ENCODE measurements around the gene CDH3. TPM values are rescaled to one million over a fixed set of nuclear protein-coding genes. Genes with fewer than 3 reads are reported as not detected.
"Not testable (repeated sequence)": the region's sequence is repeated elsewhere in the genome, so short reads cannot be mapped to it uniquely, and the experiment has no call there.

The CDH3 gene
- total RNA-seq, 1 experiment from 2014 or later: 4.9 TPM

DNA sequence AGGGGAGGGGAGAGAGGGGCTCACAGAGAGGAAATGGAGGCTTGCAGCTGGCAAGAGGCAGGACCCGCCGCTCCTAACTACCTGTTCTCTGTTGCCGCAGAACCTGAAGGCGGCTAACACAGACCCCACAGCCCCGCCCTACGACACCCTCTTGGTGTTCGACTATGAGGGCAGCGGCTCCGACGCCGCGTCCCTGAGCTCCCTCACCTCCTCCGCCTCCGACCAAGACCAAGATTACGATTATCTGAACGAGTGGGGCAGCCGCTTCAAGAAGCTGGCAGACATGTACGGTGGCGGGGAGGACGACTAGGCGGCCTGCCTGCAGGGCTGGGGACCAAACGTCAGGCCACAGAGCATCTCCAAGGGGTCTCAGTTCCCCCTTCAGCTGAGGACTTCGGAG, 53.0 kb downstream of the CDH3 start:
- no peaks in the 10 kb centered on the region for H3K36me3 ChIP-seq
- H3K27me3 ChIP-seq (replicated peaks): no peaks in the 10 kb centered on the region
- no peak for DNase-seq (ENCODE audit: low read depth in 1 of 2, low spot score in 2 of 2)
- no peaks in the 10 kb centered on the region for H3K9me3 ChIP-seq (replicated peaks)
- no peak overlapping the region for H3K27ac ChIP-seq
- no peak overlapping the region for H3K4me3 ChIP-seq
- H3K4me1 ChIP-seq (replicated peaks): no peaks in the 10 kb centered on the region

DNA sequence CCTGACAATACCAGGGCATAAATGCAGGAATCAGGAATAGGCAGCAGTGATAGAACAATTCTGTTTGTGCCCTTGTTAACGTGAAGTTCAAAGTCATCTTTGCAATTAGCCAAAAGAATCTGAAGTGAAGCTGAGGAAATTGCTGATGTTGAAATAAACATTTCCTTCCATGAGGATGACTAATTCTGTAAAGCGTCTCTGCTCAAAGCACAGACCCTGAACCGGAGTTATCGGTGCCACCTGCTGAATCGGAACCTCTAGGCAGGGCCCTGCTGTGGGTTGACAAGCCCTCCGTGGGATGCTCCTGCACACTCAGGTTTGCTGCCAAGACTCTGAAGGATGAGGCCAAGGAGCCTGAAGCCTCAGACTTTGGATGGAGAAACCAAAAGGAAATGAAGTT, 55.0 kb downstream of the CDH3 start:
- Histone ChIP-seq H3K27me3 (replicated peaks) (no peaks in the 10 kb centered on the region), H3K9me3 (replicated peaks) (no peaks in the 10 kb centered on the region), H3K4me3 (no peak overlapping the region), H3K36me3 (no peaks in the 10 kb centered on the region), H3K4me1 (replicated peaks) (peaks cover 3% of the 10 kb centered on the region; the same call in 1 of the 2 replicates), H3K27ac (no peak overlapping the region)
- DNase-seq (ENCODE audit: low read depth in 1 of 2, low spot score in 2 of 2): no peak

DNA sequence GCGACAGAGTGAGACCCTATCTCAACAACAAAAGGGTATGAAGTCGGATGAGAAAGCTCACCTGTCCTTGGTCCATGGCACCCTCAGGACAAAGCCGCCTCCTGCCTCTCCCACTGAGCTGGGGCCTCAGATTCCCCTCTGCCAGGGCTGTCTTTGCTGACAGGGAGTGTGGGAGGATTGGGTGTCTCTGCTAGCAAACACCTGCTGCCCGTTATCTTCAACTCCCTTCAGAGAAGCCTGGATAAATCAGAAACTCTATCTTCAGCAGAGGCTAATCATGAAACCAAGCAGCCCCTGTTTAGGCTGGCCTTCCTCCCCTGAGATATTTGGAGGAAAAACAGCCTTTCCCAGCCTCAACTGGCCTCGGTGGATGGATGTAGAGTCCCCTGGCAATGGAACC, 55.7 kb downstream of the CDH3 start:
- no peak overlapping the region for H3K4me3 ChIP-seq
- H3K36me3 ChIP-seq: no peaks in the 10 kb centered on the region
- H3K9me3 ChIP-seq (replicated peaks): no peaks in the 10 kb centered on the region
- no peak for DNase-seq (ENCODE audit: low read depth in 1 of 2, low spot score in 2 of 2)
- H3K27ac ChIP-seq: no peak overlapping the region
- H3K27me3 ChIP-seq (replicated peaks): no peaks in the 10 kb centered on the region
- H3K4me1 ChIP-seq (replicated peaks): peaks cover 3% of the 10 kb centered on the region; the same call in 1 of the 2 replicates

DNA sequence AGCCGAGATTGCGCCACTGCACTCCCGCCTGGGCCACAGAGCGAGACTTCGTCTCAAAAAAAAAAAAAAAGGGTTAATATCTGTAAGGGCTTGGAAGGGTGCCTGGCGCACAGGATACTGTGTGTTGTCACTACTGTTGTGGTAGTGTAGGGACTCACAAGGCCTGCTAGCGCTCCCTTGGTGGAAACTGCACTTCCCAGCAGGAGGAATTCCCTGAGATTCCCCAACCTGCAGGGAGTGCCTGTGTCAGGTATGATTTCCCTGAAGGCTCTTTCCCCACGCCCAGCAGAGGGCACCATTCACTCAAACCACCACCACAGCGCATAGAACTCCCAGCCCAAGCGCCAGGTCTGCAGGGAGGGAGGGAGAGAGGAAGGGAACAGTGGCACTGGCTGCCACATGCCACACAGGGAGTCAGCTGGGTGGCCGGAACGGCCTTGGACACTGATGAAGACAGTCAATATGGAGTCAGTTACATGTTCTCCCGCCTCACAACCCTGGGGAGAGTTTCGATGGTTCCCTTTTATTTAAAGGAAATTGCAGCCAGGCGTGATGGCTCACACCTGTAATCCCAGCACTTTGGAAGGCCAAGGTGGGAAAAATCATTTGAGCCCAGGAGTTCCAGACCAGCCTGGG, 59.2 kb downstream of the CDH3 start:
- no peak overlapping the region for H3K4me3 ChIP-seq
- H3K4me1 ChIP-seq (replicated peaks): peaks cover 21% of the 10 kb centered on the region
- no peaks in the 10 kb centered on the region for H3K36me3 ChIP-seq
- DNase-seq (ENCODE audit: low read depth in 1 of 2, low spot score in 2 of 2): peak; percentile 57 to 80
- no peaks in the 10 kb centered on the region for H3K9me3 ChIP-seq (replicated peaks)
- no peak overlapping the region for H3K27ac ChIP-seq
- no peaks in the 10 kb centered on the region for H3K27me3 ChIP-seq (replicated peaks)

DNA sequence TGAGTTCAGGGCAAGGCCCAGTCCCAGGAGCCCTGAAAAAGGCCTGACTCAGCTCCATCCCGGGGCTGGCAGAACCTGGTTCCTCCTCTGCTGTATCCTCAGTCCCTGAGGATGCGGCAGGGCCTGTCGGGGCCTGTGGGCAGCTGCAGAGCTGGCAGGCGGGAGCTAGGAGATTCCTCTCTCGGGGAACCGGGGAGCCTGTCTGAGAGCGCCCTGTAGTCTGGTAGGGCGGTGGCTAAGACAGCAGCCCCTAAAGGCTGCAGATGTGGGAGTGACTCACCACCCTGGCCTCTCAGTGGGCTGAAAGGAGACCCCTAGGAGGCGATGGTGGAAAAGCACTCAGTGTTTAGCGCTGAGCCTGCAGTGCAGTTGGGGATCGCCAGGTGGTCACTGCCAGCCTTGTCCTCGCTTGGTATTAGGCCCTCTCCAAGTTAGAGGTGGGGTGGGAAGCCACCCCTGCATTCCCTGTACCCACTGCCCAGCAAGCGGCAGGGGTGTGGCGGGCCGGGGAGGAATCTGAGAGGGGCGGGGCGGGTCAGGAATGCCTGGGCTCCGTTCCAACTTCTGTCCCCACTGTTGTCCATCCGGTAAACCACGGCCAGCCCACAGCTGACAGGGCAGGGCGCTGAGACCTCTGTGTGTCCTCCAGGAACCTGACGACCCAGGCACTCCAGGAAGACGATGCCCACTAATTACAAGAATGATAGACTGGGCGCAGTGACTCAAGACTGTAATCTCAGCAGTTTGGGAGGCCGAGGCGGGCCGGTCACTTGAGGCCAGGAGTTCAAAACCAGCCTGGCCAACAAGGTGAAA, 62.4 kb downstream of the CDH3 start:
- DNase-seq (ENCODE audit: low read depth in 1 of 2, low spot score in 2 of 2): peak; percentile 91 to 94
- no peaks in the 10 kb centered on the region for H3K36me3 ChIP-seq
- peaks cover 21% of the 10 kb centered on the region for H3K4me1 ChIP-seq (replicated peaks)
- H3K4me3 ChIP-seq: no peak overlapping the region
- no peaks in the 10 kb centered on the region for H3K27me3 ChIP-seq (replicated peaks)
- H3K27ac ChIP-seq: peak overlapping the region; percentile 58
- H3K9me3 ChIP-seq (replicated peaks): no peaks in the 10 kb centered on the region

DNA sequence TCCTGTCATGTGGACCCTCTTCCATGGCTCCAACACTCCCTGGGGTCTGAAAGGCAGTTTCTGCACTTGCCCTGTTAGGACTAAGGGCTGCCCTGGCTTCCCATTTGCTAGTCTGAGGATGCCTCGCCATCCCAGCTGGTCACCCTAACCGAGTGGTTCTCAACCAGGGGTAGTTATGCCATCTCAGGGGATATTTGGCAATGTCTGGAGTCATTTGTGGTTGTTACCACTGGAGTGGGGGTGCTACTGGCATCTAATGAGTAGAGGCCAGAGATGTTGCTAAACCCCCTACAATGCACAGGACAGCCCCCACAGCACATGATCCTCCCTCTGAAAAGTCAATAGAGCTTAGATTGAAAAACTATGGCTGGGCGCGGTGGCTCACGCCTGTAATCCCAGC, 65.1 kb downstream of the CDH3 start:
- no peak overlapping the region for H3K4me3 ChIP-seq
- no peaks in the 10 kb centered on the region for H3K36me3 ChIP-seq
- H3K27ac ChIP-seq: no peak overlapping the region
- H3K27me3 ChIP-seq (replicated peaks): no peaks in the 10 kb centered on the region
- no peak for DNase-seq (ENCODE audit: low read depth in 1 of 2, low spot score in 2 of 2)
- H3K9me3 ChIP-seq (replicated peaks): no peaks in the 10 kb centered on the region
- H3K4me1 ChIP-seq (replicated peaks): peaks cover 17% of the 10 kb centered on the region

DNA sequence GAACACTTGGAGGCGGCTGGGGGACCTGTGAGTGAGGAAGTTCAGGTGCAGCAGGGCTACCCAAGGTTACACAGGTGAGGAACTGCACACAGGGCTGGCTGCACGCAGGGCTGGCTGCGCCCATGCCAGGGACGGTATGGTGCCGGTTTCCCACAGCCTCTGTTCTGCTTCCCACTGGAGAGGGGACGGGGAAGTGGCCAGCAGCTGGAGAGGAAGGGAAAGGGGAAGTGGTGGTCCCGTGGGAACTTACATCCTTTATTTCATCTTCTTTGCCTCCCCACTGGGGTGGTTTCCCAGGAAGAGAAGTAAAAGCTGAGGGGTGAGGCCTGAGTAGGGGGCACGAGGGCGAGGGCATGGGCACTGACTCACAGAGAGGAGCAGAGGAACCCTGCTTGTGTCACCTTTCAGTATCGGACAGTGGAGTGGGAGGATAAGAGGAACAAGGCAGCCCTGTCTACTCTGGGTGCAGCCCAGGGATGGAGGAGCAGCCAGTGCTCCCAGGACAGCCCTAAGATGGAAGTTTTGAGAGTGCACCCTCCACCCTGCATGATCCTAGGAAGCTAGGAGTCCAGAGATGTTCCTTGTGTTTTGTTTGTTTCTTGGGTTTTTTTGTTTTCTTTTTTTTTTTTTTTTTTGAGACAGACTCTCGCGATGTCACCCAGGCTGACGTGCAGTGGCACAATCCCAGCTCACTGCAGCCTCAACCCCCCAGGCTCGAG, 66.5 kb downstream of the CDH3 start:
- no peaks in the 10 kb centered on the region for H3K9me3 ChIP-seq (replicated peaks)

DNA sequence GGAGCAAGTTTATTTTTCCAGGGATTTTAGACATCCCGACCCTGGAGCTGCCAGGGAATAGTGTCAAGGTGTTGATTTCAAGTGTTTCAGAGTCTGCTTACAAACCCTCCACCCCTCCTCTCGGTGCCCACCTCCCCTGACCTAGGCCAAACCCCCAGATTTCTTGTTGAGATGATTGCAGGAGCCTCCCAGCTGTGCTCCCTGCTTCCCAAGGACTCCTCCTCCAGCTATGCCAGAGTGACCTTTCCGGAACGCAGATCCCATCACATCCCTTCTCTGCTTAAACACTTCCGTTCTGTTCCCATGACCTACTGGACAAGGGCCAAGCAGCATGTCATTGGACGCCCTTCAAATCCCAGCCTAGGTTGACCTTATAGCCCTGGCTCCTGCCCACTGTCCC, 68.3 kb downstream of the CDH3 start:
- Histone ChIP-seq H3K4me1 (replicated peaks) (peaks cover 4% of the 10 kb centered on the region), H3K27ac (no peak overlapping the region), H3K27me3 (replicated peaks) (no peaks in the 10 kb centered on the region), H3K9me3 (replicated peaks) (no peaks in the 10 kb centered on the region), H3K36me3 (no peaks in the 10 kb centered on the region), H3K4me3 (no peak overlapping the region)
- DNase-seq (ENCODE audit: low read depth in 1 of 2, low spot score in 2 of 2): no peak

More for the DNA sequence above, 66.5 kb downstream of the CDH3 start:
- H3K4me3 ChIP-seq: no peak overlapping the region
- DNase-seq (ENCODE audit: low read depth in 1 of 2, low spot score in 2 of 2): no peak
- H3K36me3 ChIP-seq: no peaks in the 10 kb centered on the region
- H3K4me1 ChIP-seq (replicated peaks): peaks cover 21% of the 10 kb centered on the region
- no peaks in the 10 kb centered on the region for H3K27me3 ChIP-seq (replicated peaks)
- no peak overlapping the region for H3K27ac ChIP-seq

DNA sequence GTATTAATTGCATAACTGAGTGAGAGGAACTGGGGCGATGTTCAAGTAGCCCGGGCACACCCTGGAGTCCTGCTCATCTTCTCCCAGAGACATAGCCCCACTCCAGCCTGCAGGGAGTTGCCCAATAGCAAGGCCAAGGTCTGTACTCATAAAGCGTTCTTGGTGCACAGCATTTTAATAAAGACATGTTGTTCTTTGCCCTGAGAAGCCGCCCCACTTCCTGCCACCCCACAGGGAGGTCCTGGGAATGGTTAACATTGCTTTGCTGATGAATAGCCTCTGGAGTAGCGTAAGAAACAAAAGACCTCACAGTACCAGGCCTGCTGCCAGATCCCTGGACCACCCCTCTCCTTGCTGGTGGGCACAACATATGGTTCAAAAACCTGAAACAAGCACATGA, 70.4 kb downstream of the CDH3 start:
- H3K27ac ChIP-seq: no peak overlapping the region
- no peaks in the 10 kb centered on the region for H3K27me3 ChIP-seq (replicated peaks)
- H3K36me3 ChIP-seq: no peaks in the 10 kb centered on the region

DNA sequence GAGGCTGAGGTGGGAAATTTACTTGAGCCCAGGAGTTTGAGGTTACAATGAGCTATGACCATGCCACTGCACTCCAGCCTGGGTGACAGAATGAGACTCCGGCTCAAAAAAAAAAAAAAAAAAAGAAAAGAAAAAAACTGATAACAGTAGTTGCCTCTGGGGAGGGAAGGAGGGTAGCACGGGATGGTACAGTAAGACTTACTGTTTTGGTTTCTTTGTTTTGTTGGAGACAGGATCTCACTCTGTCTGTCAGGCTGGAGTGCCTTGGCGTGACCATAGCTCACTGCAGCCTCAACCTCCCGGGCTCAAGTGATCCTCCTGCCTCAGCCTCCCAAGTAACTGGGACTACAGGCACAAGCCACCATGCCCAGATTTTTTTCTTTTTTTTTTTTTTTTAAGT, 71.4 kb downstream of the CDH3 start:
- DNase-seq (ENCODE audit: low read depth in 1 of 2, low spot score in 2 of 2); H3K36me3 ChIP-seq; H3K27ac ChIP-seq: not testable (repeated sequence)

More for the DNA sequence above, 70.4 kb downstream of the CDH3 start:
- DNase-seq (ENCODE audit: low read depth in 1 of 2, low spot score in 2 of 2): no peak
- peaks cover 4% of the 10 kb centered on the region for H3K4me1 ChIP-seq (replicated peaks)
- H3K9me3 ChIP-seq (replicated peaks): no peaks in the 10 kb centered on the region
- no peak overlapping the region for H3K4me3 ChIP-seq

DNA sequence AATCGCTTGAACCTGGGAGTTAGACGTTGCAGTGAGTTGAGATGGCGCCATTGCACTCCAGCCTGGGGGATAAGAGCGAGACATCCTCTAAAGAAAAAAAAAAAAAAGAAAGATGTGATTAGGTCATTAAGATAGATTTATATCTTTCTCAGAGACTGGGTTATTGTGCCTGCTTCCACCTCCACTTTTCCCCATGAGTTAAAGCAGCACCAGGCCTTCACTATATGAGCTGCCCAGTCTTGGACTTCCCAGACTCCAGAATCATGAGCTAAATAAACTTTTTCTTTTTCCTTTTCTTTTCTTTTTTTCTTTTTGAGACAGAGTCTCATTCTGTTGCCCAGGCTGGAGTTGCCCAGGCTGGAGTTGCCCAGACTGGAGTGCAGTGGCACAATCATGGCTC, 72.6 kb downstream of the CDH3 start:
- H3K36me3 ChIP-seq: no peaks in the 10 kb centered on the region
- no peak overlapping the region for H3K4me3 ChIP-seq
- no peak overlapping the region for H3K27ac ChIP-seq
- no peaks in the 10 kb centered on the region for H3K27me3 ChIP-seq (replicated peaks)
- H3K4me1 ChIP-seq (replicated peaks): peaks cover 4% of the 10 kb centered on the region
- no peak for DNase-seq (ENCODE audit: low read depth in 1 of 2, low spot score in 2 of 2)
- no peaks in the 10 kb centered on the region for H3K9me3 ChIP-seq (replicated peaks)

More for the DNA sequence above, 71.4 kb downstream of the CDH3 start:
- not testable (repeated sequence) for H3K4me3 ChIP-seq; H3K9me3 ChIP-seq (replicated peaks); H3K4me1 ChIP-seq (replicated peaks); H3K27me3 ChIP-seq (replicated peaks)

DNA sequence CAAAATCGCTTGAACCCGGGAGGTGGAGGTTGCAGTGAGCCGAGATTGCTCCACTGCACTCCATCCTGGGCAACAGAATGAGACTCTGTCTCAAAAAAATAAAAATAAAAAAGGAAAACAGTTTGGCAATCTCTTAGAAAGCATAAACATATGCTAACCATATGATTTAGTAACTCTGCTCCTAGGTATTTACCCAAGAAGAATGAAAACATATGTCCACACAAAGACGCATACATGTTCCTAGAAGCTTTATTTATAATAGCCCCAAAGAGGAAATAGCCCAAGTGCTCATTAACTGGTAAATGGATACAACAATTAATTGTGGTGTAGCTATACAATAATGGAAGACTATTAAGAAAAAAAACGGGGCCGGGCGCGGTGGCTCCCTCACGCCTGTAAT, 73.5 kb downstream of the CDH3 start:
- H3K27ac ChIP-seq: no peak overlapping the region
- H3K36me3 ChIP-seq: no peaks in the 10 kb centered on the region
- no peak for DNase-seq (ENCODE audit: low read depth in 1 of 2, low spot score in 2 of 2)
- no peak overlapping the region for H3K4me3 ChIP-seq
- H3K27me3 ChIP-seq (replicated peaks): no peaks in the 10 kb centered on the region
- H3K9me3 ChIP-seq (replicated peaks): no peaks in the 10 kb centered on the region
- H3K4me1 ChIP-seq (replicated peaks): peaks cover 4% of the 10 kb centered on the region

DNA sequence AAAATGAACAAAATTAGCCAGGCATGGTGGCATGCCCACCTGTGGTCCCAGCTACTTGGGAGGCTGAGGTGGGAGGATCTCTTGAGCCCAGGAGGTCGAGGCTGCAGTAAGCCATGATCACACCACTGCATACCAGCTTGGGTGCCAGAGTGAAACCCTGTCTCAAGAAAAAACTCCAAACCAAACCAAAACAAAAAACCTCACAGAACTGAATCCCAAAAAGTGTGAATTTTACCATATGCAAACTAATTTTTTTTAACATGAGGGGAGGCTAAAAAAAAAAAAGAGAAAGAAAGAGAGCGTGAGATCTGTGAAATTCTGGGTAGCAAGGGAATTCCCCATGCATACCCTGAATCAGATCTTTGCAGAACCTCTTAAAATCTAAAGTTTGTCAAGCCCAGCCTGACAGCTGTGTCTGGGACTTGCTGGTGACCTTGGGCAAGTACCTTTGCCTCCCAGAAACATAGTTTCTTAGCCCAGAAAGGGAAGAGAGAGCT, 74.9 kb downstream of the CDH3 start:
- H3K4me1 ChIP-seq (replicated peaks): peaks cover 4% of the 10 kb centered on the region
- no peaks in the 10 kb centered on the region for H3K27me3 ChIP-seq (replicated peaks)
- no peak overlapping the region for H3K27ac ChIP-seq
- H3K9me3 ChIP-seq (replicated peaks): no peaks in the 10 kb centered on the region
- H3K36me3 ChIP-seq: no peaks in the 10 kb centered on the region
- H3K4me3 ChIP-seq: no peak overlapping the region
- DNase-seq (ENCODE audit: low read depth in 1 of 2, low spot score in 2 of 2): no peak
